Liver (tissue), 9 donors: ENCODE measurements around the gene HDDC2. TPM values are rescaled to one million over a fixed set of nuclear protein-coding genes. Genes with fewer than 3 reads are reported as not detected.

Experiments
- DNase-seq: peaks from one replicate; pipeline ENCODE4 v3.0.0-alpha.2; 2017; ENCODE audit warnings: low spot score
- H3K27ac ChIP-seq, 2 donors: one replicate each; pipeline ENCODE4 v1.7.0; 2013; ENCODE audit warnings: inconsistent platforms in 2 of 2, low read length in 2 of 2, control low read depth in 1 of 2, low read depth in 1 of 2, mild to moderate bottlenecking in 1 of 2
- H3K27me3 ChIP-seq, 4 donors: one replicate each; pipeline versions ENCODE4 v1.6.1 to v1.7.0; 2013; ENCODE audit warnings: low read length in 3 of 4, inconsistent platforms in 1 of 4, mild to moderate bottlenecking in 1 of 4, moderate library complexity in 1 of 4; ENCODE audit not compliant: control insufficient read depth in 4 of 4, insufficient read depth in 4 of 4
- H3K36me3 ChIP-seq, 4 donors: one replicate each; pipeline versions ENCODE4 v1.6.1 to v1.7.0; 2013; ENCODE audit warnings: low read length in 3 of 4, mild to moderate bottlenecking in 3 of 4, low read depth in 1 of 4, moderate library complexity in 1 of 4; ENCODE audit not compliant: control insufficient read depth in 4 of 4, insufficient read depth in 3 of 4
- H3K4me1 ChIP-seq, 4 donors: one replicate each; pipeline versions ENCODE4 v1.6.1 to v1.7.0; 2013; ENCODE audit warnings: low read length in 3 of 4, mild to moderate bottlenecking in 3 of 4, moderate library complexity in 1 of 4; ENCODE audit not compliant: control insufficient read depth in 4 of 4, insufficient read depth in 4 of 4
- H3K4me3 ChIP-seq, 3 donors: one replicate each; pipeline versions ENCODE4 v1.6.1 to v1.7.0; 2013; ENCODE audit warnings: low read length in 3 of 3, control low read depth in 1 of 3, low read depth in 1 of 3, mild to moderate bottlenecking in 1 of 3
- H3K9ac ChIP-seq, 2 donors: one replicate each; pipeline ENCODE4 v1.7.0; 2013; ENCODE audit warnings: low read length in 2 of 2, mild to moderate bottlenecking in 2 of 2, moderate library complexity in 2 of 2, control low read depth in 1 of 2, low read depth in 1 of 2
- H3K9me3 ChIP-seq, 4 donors: one replicate each; pipeline versions ENCODE4 v1.6.1 to v1.7.0; 2013; ENCODE audit warnings: low read length in 3 of 4; ENCODE audit not compliant: control insufficient read depth in 4 of 4
- EGR1 ChIP-seq, 2 donors: IDR thresholded peaks; 2 replicates each; pipeline ENCODE4 v1.6.1; 2016 to 2018; ENCODE audit warnings: antibody characterized with exemption in 2 of 2, low read depth in 2 of 2
- FOXA1 ChIP-seq: IDR thresholded peaks from 2 replicates; pipeline ENCODE4 v1.6.1; 2016; ENCODE audit warnings: antibody characterized with exemption
- FOXA2 ChIP-seq: IDR thresholded peaks from 2 replicates; pipeline ENCODE4 v1.6.1; 2016; ENCODE audit warnings: antibody characterized with exemption
- GABPA ChIP-seq, 2 donors: IDR thresholded peaks in 1 of 2; conservative IDR thresholded peaks in 1 of 2; 2 replicates each; pipeline ENCODE4 v1.6.1; 2016; ENCODE audit warnings: antibody characterized with exemption in 2 of 2, mild to moderate bottlenecking in 1 of 2, moderate library complexity in 1 of 2
- HNF4A ChIP-seq, 2 donors: conservative IDR thresholded peaks; 2 replicates each; pipeline ENCODE4 v1.6.1; 2016; ENCODE audit warnings: antibody characterized with exemption in 2 of 2, mild to moderate bottlenecking in 2 of 2
- HNF4G ChIP-seq: IDR thresholded peaks from 2 replicates; pipeline ENCODE4 v1.6.1; 2016; ENCODE audit warnings: antibody characterized with exemption
- JUND ChIP-seq, 2 donors: IDR thresholded peaks; 2 replicates each; pipeline ENCODE4 v1.6.1; 2016; ENCODE audit warnings: antibody characterized with exemption in 2 of 2
- MAX ChIP-seq: IDR thresholded peaks from 2 replicates; pipeline ENCODE4 v1.6.1; 2016; ENCODE audit warnings: antibody characterized with exemption
- NR2F2 ChIP-seq: IDR thresholded peaks from 2 replicates; pipeline ENCODE4 v1.6.1; 2016; ENCODE audit warnings: antibody characterized with exemption
- RAD21 ChIP-seq, 2 donors: IDR thresholded peaks; 2 replicates each; pipeline ENCODE4 v1.6.1; 2016; ENCODE audit warnings: antibody characterized with exemption in 2 of 2, mild to moderate bottlenecking in 2 of 2
- REST ChIP-seq: IDR thresholded peaks from 2 replicates; pipeline ENCODE4 v1.6.1; 2016; ENCODE audit warnings: antibody characterized with exemption, mild to moderate bottlenecking
- RXRA ChIP-seq, 2 donors: IDR thresholded peaks; 2 replicates each; pipeline ENCODE4 v1.6.1; 2017 to 2018; ENCODE audit warnings: antibody characterized with exemption in 2 of 2, mild to moderate bottlenecking in 1 of 2
- SP1 ChIP-seq: IDR thresholded peaks from 2 replicates; pipeline ENCODE4 v1.6.1; 2018; ENCODE audit warnings: antibody characterized with exemption, mild to moderate bottlenecking
- TAF1 ChIP-seq: conservative IDR thresholded peaks from 2 replicates; pipeline ENCODE4 v1.6.1; 2016; ENCODE audit warnings: antibody characterized with exemption, mild to moderate bottlenecking
- YY1 ChIP-seq: IDR thresholded peaks from 2 replicates; pipeline ENCODE4 v1.6.1; 2016; ENCODE audit warnings: antibody characterized with exemption, mild to moderate bottlenecking
- ZBTB33 ChIP-seq: IDR thresholded peaks from 2 replicates; pipeline ENCODE4 v1.6.1; 2016; ENCODE audit warnings: antibody characterized with exemption
- WGBS: extraction: QIAGEN DNeasy Blood & Tissue Kit; methylation state at CpG from one replicate; pipeline ENCODE4 v1.1.7; 2013; 5-methylcytosine and 5-hydroxymethylcytosine counted together
- polyA plus RNA-seq, 2 donors: library from polyadenylated mRNA; stranded (reverse) in 1 of 2; unstranded in 1 of 2; fragments of 200-250 nt in 1 of 2; fragments of >200 nt in 1 of 2; fragmentation: Nextera tagmentation in 1 of 2; extraction: Ambion mirVana in 1 of 2; gene quantifications; one replicate each; pipeline versions ENCODE4 v1.2.1 to v1.2.3, GENCODE V29; 2013 to 2015
- total RNA-seq, 2 donors: library from RNA; depleted of rRNA; stranded (reverse); fragments of >200 nt; gene quantifications; one replicate each; pipeline ENCODE4 v1.2.3, GENCODE V29; 2014
- TF ChIP-seq, protein P1 (sequence below): fragments of 150-350 bp; IDR thresholded peaks from 2 replicates; pipeline ENCODE4 v1.5.1; 2017; ENCODE audit warnings: improper control_type of control experiment, low read depth, low read length; ENCODE audit not compliant: missing input control
- TF ChIP-seq, protein P2 (sequence below): IDR thresholded peaks from 2 replicates; pipeline ENCODE4 v1.6.1; 2016; ENCODE audit warnings: antibody characterized with exemption
- donor health status: healthy.
- donor health status: healthy.
- donor health status: healthy.
- donor health status: healthy.
- donor health status: healthy.

Gene HDDC2
- total and polyA plus RNA-seq, 4 donors = 8.8 to 21.0 (median 11.8) TPM

DNA sequence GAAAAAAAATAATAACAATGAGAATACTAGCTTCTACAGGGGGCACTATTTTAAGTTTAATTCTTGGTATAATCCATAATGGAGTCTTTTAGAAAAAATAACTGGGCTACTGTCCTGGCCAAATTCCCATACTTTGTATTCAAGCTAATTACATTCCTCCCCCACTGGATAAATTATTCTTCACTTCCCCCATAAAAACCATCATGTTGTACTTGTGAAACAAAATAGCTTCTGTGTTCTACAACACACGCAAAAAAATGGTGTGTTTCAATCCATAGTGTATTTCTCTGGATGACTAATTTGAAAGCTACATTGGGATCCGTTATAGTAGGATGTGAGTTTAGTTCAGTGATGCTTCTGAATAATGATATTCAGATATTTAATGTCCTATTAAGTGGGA, 21.6 kb upstream of the HDDC2 start:
- no peak for TF ChIP-seq HNF4A (conservative IDR thresholded peaks at IDR 0.05)
- TF ChIP-seq NR2F2 = no peak
- no peak for TF ChIP-seq EGR1 (IDR thresholded peaks at IDR 0.05; ENCODE audit: low read depth in 2 of 2)
- no peak for TF ChIP-seq MAX
- no peak for TF ChIP-seq RAD21 (IDR thresholded peaks at IDR 0.05)
- TF ChIP-seq, protein P1, sequence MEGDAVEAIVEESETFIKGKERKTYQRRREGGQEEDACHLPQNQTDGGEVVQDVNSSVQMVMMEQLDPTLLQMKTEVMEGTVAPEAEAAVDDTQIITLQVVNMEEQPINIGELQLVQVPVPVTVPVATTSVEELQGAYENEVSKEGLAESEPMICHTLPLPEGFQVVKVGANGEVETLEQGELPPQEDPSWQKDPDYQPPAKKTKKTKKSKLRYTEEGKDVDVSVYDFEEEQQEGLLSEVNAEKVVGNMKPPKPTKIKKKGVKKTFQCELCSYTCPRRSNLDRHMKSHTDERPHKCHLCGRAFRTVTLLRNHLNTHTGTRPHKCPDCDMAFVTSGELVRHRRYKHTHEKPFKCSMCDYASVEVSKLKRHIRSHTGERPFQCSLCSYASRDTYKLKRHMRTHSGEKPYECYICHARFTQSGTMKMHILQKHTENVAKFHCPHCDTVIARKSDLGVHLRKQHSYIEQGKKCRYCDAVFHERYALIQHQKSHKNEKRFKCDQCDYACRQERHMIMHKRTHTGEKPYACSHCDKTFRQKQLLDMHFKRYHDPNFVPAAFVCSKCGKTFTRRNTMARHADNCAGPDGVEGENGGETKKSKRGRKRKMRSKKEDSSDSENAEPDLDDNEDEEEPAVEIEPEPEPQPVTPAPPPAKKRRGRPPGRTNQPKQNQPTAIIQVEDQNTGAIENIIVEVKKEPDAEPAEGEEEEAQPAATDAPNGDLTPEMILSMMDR = no peak
- no peaks in the 10 kb centered on the region for H3K9me3 ChIP-seq
- no peak overlapping the region for H3K27ac ChIP-seq
- no peaks in the 10 kb centered on the region for H3K4me1 ChIP-seq
- H3K9ac ChIP-seq = no peak overlapping the region
- no peaks in the 10 kb centered on the region for H3K36me3 ChIP-seq
- no peak overlapping the region for H3K4me3 ChIP-seq
- WGBS = 90% methylated on average over 2 of the region's 2 CpGs
- no peaks in the 10 kb centered on the region for H3K27me3 ChIP-seq
- DNase-seq = no peak

- no peak overlapping the region for H3K4me3 ChIP-seq
- WGBS = 92% methylated on average over 9 of the region's 9 CpGs
- DNase-seq = no peak
- H3K9me3 ChIP-seq = no peaks in the 10 kb centered on the region
- no peak overlapping the region for H3K9ac ChIP-seq
- no peaks in the 10 kb centered on the region for H3K36me3 ChIP-seq
- H3K27me3 ChIP-seq = no peaks in the 10 kb centered on the region
- TF ChIP-seq, protein P1 = no peak
- TF ChIP-seq FOXA2 = no peak
- TF ChIP-seq REST = no peak
- TF ChIP-seq SP1 = no peak
- no peak for TF ChIP-seq FOXA1
- no peak for TF ChIP-seq EGR1 (IDR thresholded peaks at IDR 0.05; ENCODE audit: low read depth in 2 of 2)
- TF ChIP-seq MAX = no peak
- no peak for TF ChIP-seq HNF4A (conservative IDR thresholded peaks at IDR 0.05)
- no peak for TF ChIP-seq GABPA (IDR thresholded peaks at IDR 0.05 in 1 of 2, conservative IDR thresholded peaks at IDR 0.05 in 1 of 2)
- TF ChIP-seq, protein P2, sequence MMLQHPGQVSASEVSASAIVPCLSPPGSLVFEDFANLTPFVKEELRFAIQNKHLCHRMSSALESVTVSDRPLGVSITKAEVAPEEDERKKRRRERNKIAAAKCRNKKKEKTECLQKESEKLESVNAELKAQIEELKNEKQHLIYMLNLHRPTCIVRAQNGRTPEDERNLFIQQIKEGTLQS = no peak
- no peak for TF ChIP-seq RAD21 (IDR thresholded peaks at IDR 0.05)
- TF ChIP-seq NR2F2 = no peak
- TF ChIP-seq YY1 = no peak
- TF ChIP-seq HNF4G = no peak
- no peak for TF ChIP-seq RXRA (IDR thresholded peaks at IDR 0.05)
- no peak for TF ChIP-seq TAF1
- TF ChIP-seq ZBTB33 = no peak
- no peak for TF ChIP-seq JUND (IDR thresholded peaks at IDR 0.05)
- peaks cover 0 to 18% (median 10%) of the 10 kb centered on the region in 4 donors for H3K4me1 ChIP-seq
- no peak overlapping the region for H3K27ac ChIP-seq
Observed at GRCh38 chr6:125316621-125317020, 14.9 kb upstream of the HDDC2 start.
